GM21423 (cell line): ENCODE results near the gene LMX1B.
"Not testable (repeated sequence)": the region's sequence is repeated elsewhere in the genome, so short reads cannot be mapped to it uniquely, and the experiment has no call there.

Experiments used
- ATAC-seq: cut with Tn5 transposase; IDR thresholded peaks from one replicate; pipeline ENCODE4 v1.9.1; 2021; ENCODE audit warnings: mild to moderate bottlenecking, moderate library complexity; ENCODE audit not compliant: unreplicated experiment

Gene LMX1B

GRCh38 chr9:126613651-126614050 is at the start of gene LMX1B:
TSS of gene LMX1B (plus strand) at chr9:126613928. CDS start at chr9:126614450, 522 bp downstream.
- ATAC-seq: no peak

GRCh38 chr9:126564128-126564527 is 49.6 kb upstream of the LMX1B start:
- ATAC-seq: no peak

GRCh38 chr9:126564716-126565115 is 49.0 kb upstream of the LMX1B start:
- ATAC-seq: no peak

GRCh38 chr9:126565336-126566128 is 48.2 kb upstream of the LMX1B start:
- ATAC-seq: no peak

GRCh38 chr9:126569036-126569435 is 44.7 kb upstream of the LMX1B start:
- no peak for ATAC-seq

GRCh38 chr9:126578029-126578428 is 35.7 kb upstream of the LMX1B start:
- no peak for ATAC-seq

GRCh38 chr9:126580319-126580718 is 33.4 kb upstream of the LMX1B start:
- ATAC-seq: not testable (repeated sequence)

GRCh38 chr9:126581893-126582292 is 31.8 kb upstream of the LMX1B start:
- ATAC-seq: no peak

- no peak for ATAC-seq
These were observed 31.3 kb upstream of the LMX1B start for GRCh38 chr9:126582427-126582826.

GRCh38 chr9:126583144-126583760 is 30.5 kb upstream of the LMX1B start:
- ATAC-seq: no peak

- no peak for ATAC-seq
These were observed 29.1 kb upstream of the LMX1B start for GRCh38 chr9:126584611-126585010.

GRCh38 chr9:126586236-126586635 is 27.5 kb upstream of the LMX1B start:
- no peak for ATAC-seq

GRCh38 chr9:126587187-126588185 is 26.2 kb upstream of the LMX1B start:
- ATAC-seq: no peak

GRCh38 chr9:126588491-126589168 is 25.1 kb upstream of the LMX1B start:
- no peak for ATAC-seq

- no peak for ATAC-seq
These were observed 24.4 kb upstream of the LMX1B start for GRCh38 chr9:126589349-126589748.

- ATAC-seq: no peak
These were observed 22.6 kb upstream of the LMX1B start for GRCh38 chr9:126591083-126591482.

GRCh38 chr9:126591922-126592321 is 21.8 kb upstream of the LMX1B start:
- no peak for ATAC-seq

- ATAC-seq: no peak
These were observed 21.3 kb upstream of the LMX1B start for GRCh38 chr9:126592461-126592860.

GRCh38 chr9:126595982-126596381 is 17.7 kb upstream of the LMX1B start:
- ATAC-seq: no peak

- ATAC-seq: no peak
These were observed 14.6 kb upstream of the LMX1B start for GRCh38 chr9:126599047-126599650.
